ENCODE data around the gene C1orf232.

Gene C1orf232

DNA sequence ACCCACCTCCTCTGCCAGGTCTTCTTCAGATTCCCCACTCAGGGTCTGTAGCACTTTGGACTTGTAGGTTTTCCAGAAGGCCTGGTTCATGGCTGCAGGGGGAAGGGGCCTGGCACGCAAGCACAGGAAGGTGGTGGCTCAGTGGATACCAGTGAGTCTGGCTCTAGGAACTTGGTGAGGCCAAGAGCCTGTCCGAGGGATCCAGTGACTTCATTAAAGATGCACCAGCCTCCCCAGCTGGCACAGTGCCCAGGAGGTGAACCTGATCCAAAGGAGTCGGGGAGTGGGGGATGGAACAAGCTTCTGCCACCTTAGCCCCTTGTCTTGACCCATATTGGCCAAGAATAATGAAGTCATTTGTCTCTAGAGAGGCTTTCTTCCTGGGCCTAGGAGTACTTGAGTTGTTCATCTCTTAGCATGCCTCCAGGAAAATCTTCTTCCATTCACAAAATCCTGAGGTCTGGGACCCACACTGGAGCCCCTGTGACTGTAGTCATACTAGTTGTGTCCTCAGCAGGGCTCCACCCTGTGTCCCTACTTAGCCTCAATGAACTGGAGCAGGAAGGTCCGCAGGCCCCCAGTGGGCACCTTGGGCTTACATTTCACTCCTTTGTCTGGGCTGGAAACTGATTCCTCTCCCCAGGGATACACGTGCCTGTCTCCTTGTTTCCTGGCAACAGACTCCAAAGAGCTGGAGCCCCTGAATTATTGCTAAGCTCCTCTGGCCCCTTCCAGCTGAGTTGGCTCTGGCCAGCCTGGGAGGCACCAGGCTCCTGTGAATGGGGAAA is at the start of gene C1orf232:
TSS of gene C1orf232 (minus strand) at position 554 of the 788 bp plus-strand sequence. CDS start at position 90, 464 bp downstream.
- DNase-seq (ENCODE audit: low read depth in 2 of 2), result no peak

DNA sequence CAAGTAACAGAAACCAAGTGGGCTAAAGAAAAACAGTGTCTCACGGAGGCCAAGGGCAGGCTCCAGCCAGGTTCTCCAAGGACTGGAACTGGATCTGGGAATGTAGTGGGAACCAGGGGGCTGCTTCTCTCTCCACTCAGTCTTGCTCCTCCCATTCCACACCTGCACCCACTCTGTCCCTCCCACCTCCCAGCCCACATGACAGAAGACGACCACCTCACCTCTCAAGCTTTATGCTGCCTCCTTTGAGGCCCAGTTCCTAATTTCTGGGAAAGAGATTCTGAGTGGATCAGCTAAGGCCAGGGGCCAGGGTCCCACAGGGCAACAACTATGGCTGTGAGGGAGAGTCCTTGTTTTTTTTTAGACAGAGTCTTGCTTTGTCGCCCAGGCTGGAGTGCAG is 46.5 kb upstream of the C1orf232 start:
- no peak for DNase-seq (ENCODE audit: low read depth in 2 of 2)

DNA sequence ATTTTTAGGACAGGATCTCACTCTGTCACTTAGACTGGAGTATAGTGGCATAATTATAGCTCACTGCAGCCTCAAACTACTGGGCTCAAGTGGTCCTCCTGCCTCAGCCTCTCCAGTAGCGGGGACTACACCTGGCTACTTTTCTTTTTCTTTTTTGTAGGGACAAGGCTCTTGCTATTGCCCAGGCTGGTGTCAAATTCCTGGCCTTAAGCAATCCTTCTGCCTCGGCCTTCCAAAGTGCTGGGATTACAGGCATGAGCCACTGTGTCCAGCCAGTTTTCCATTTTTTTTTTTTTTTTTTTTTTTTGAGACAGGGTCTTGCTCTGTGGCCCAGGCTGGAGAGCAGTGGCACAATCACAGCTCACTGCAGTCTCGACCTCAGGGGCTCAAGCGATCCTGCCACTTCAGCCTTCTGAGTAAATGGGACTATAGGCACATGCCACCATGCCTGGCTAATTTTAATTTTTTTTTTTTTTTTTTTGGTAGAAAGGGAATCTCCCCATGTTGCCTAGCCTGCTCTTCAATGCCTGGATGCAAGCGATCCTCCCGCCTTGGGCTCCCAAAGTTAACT is 44.7 kb upstream of the C1orf232 start:
- no peak for DNase-seq (ENCODE audit: low read depth in 2 of 2)

DNA sequence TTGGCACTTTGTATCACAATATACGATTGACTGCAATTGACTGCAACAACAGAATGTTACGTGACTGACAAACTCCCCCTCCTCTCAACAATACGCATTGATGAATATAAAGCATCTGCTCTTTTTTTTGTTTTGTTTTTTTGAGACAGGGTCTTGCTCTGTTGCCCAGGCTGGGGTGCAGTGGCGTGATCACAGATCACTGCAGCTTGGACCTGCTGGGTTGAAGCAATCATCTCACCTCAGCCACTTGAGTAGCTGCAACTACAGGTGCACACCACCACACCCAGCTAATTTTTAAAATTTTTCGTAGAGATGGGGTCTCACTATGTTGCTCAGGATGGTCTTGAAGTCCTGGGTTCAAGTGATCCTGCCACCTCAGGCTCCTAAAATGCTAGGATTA is 44.0 kb upstream of the C1orf232 start:
- no peak for DNase-seq (ENCODE audit: low read depth in 2 of 2)

DNA sequence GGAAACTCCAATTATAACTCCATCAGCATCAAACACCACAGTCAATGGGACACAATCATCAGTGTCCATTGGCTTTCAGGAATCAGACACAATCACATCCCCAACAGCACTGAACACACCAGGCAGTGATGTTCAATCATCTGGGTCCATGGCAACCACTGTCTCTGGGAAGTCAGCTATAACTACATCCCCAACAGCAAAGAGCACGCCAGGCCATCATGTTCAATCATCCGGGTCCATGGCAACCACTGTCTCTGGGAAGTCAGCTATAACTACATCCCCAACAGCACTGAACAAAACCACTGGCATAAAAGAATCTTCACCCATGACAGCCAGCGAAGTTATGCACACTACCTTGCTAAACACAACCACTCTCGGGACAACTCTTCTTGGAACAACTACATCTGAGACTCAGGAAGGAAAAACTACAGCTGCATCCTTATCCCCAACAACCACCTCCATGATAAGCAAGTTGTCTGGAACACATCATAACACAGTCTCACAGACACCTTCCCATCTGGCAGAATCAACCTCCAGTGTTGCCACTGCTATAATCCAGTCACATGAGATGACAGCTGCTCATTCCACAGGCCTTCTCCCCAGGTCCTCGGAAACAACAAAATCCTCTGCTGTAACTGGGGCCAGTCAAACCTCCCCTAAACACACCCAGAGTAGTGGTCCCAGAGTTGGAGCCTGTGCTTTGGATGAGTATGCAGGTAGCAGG is 41.5 kb upstream of the C1orf232 start:
- DNase-seq (ENCODE audit: low read depth in 2 of 2), result no peak

DNA sequence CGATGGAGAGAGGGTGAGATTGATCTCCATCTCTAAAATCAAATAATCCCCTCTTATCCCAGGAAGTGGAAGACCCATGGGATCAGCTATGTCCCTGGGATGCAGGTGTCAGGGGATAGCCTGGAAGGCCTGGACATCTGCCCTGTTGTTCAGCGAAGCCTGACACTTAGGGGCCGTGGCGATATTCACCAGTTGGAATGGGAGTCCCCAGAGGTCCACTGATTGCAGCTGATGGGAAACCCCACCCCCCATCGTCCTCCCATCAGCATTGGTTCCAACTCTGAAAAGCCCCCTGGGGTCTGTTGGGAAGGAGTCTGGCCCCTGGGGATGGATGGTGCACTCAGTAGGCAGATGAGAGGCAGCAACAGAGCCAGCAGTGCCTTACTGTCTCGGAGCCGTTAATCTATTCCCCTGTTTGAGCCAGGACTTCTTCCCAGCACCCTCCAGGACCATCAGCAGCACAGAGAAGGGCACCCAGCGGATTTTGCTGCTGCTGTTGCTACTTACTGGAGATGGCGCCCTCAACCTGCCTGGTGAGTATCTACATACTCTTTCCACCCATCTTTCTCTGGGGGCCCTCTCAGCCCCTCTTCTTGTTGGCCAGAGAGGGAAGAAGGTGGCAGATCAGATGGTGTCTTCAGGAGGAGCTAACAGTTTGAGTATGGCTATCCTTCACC is 35.0 kb upstream of the C1orf232 start:
- no peak for DNase-seq (ENCODE audit: low read depth in 2 of 2)

DNA sequence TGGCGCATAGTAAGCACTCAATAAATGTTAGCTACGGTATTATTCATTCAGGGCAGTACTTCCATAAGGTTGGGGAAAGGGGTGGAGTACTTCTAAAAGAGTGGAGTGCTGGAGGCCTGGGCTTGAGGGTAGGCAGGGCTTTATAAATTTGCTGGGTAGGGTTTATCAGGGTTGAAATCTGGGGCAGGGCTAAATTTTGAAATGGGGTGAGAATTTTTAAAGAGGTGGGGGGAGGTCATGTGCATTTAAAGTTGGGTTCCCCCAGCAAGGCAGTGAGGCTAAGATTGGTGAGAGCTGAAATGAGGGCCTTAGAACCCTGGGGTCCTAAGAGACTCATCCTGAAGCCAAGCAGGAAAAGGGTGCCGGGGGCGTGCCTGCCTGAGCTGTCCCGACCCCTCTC is 31.6 kb upstream of the C1orf232 start:
- DNase-seq (ENCODE audit: low read depth in 2 of 2), result no peak

DNA sequence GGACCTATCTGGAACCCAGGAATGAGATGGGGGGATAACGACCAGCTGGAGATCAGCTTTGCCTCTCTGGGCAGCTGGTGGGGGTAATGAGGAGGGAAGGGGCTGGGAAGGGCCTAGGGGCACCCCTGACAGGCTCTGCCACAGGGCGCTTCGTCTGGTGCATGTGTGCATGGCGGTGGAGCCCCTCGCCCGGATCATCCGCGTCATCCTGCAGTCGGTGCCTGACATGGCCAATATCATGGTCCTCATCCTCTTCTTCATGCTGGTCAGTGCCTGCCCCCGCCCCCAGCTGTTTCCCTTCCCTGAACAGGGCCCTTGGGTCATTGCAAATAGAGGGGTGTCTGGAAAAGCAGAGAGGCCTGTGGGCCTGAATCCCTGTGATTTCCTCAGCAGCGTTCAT is 29.1 kb upstream of the C1orf232 start:
- DNase-seq (ENCODE audit: low read depth in 2 of 2), result no peak

DNA sequence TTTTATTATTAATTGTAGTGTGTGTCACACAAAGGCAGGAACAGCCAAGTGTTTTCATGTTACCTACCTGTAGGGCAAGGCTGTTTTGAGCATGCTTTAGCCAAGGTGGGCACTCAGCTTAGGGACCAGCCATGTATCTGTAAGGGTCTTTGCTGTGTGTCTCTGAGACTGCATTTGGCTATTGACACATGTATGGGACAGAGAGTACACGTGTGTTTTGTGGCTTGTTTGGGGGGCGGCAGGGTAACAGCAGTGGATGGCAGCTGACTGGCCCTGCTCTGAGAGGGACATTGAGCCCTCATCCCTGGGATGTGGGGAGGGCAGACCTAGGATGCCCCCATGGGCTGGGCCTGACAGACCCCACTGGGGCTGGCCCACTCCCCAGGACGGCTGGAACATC is 28.5 kb upstream of the C1orf232 start:
- DNase-seq (ENCODE audit: low read depth in 2 of 2), result no peak

DNA sequence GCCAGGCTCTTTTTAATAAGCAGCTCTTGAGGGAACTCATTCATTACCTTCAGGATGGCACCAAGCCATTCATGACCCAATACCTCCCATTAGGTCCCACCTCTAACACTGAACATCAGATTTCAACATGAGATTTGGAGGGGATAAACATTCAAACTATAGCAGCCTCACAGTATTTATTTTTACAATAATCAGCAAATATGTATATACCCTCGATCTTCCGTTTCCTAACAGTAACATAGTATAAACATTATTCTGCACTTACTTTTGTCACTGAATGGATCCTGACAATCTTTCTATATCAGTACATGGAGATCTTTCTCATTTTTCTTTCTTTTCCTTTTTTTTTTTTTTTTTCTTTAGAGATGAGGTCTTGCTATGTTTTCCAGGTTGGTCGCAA is 27.0 kb upstream of the C1orf232 start:
- DNase-seq (ENCODE audit: low read depth in 2 of 2), result no peak

DNA sequence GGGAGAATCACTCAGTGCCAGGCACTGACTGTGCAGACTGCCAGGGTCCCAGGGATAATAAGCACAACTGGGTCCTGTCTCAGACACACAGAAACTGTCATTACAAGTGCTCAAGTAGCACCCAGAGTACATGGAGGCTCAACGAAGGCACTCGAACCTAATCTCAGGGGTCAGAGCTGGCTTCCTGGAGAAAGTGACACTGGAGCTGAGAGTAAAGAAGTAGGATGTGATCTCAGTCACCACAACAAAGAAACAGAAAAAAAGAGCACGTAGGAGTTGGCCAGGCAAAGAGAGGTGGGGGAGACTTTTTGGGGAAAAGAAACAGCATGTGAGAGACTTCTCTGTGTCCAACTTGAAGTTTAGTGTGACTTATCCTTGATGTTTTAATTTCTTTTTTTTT is 23.0 kb upstream of the C1orf232 start:
- no peak for DNase-seq (ENCODE audit: low read depth in 2 of 2)

DNA sequence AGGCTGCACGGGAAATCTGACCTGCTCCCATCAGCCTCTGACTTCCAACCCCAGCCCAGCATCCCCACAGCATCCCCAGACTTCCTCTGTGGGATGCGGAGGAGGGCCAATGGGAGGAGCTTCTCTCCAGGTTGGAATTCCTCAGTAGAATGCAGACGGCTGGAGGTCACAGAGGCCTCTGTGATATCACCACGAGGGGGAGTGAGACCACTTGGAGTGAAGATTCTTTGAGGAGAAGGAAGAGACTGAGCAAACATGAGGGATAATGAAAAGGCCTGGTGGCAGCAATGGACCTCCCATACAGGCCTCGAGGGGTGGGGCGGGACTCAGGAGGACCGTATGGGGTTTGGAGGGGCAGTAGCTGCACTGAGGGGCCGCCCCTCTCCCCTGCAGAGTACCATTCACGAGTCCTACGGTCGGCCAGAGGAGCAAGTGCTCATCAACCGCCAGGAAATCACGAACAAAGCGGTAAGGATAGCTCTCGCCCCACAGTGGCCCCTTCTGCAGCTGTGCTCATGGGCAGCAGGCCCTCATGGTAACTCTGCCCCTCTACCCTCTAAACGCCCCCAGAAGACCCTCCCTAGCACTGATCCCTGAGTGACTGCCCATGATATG is 21.7 kb upstream of the C1orf232 start, which contains the start of gene CATSPER4:
TSS of gene CATSPER4 (plus strand) at position 230 of the 615 bp plus-strand sequence. CDS start at position 256, 26 bp downstream.
- peak in 1 of 2 experiments; percentile 3 for DNase-seq (ENCODE audit: low read depth in 2 of 2)

DNA sequence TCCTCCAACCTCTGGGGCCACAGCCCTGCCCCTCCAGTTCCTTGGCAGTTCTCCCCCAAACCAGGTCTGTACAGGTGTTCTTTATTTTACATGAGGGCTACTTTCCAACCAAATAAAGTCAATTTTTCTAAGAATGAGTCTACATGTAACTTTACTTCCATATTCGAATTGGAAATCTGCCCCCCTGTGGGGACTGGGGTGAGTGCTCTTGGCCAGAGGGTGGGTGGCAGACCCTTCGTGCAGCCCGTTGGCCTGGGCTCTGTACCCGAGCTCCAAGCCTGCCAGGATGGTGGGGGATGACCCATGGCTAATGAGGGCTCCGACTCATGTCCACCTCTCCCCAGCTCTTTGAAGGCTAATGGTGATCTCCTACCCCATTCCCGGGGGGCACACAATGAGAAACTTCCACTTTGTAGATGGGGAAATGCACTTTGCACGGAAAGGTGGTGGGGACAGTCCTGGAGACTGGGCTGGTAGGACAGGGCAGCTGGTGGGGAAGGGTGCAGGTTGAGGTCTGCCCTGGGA is 21.1 kb upstream of the C1orf232 start:
- DNase-seq (ENCODE audit: low read depth in 2 of 2), result no peak

DNA sequence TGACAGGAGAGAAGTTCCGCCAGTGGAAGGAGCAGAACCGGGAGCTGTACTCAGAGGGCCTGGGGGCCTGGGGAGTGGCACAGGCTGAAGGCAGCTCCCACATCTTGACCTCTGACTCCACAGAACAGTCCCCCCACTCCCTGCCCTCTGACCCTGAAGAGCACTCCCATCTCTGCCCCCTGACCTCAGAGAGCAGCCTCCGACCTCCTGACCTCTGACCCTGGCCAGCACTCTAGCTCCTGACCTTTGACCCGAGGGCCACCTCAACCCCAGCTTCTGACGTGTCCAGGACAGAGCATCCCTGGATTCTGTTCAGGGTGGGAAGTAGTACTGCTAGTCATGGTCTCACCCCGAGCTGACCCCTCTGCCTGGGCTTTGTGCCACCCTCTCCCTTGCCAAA is 20.6 kb upstream of the C1orf232 start:
- DNase-seq (ENCODE audit: low read depth in 2 of 2), result no peak

DNA sequence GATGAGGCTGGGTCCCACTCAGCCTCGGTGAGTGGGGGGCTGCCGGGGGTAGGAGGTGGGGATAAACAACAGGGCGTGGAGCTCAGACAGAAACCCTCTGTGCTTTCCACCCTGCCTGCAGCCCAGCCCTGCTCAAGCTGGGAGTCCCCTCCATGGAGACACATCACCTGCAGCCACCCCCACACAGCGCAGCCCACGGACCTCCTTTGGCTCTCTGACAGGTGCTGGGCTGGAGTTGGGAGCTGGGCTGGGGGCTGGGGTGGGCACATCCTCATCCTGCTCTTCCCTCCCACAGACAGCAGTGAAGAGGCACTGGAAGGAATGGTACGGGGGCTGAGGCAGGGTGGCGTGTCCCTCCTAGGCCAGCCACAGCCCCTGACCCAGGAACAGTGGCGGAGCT is 19.7 kb upstream of the C1orf232 start:
- DNase-seq (ENCODE audit: low read depth in 2 of 2), result no peak

DNA sequence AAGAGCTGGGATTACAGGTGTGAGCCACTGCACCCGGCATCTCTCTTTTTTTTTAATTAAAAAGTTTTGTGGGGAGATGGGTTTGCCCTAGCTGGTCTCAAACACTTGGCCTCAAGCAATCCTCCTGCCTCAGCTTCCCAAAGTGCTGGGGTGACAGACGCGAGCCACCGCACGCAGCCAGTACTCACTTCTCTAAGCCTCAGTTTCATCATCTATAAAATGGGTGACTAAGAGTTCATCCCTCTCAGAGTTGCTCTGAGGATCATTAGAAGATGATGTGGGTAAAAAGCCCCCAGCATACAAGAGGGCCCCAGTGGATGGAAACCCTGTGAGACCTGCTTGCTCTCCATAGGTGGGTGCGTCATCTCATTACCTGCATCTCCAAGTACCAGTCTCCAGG is 19.1 kb upstream of the C1orf232 start:
- DNase-seq (ENCODE audit: low read depth in 2 of 2), result no peak

DNA sequence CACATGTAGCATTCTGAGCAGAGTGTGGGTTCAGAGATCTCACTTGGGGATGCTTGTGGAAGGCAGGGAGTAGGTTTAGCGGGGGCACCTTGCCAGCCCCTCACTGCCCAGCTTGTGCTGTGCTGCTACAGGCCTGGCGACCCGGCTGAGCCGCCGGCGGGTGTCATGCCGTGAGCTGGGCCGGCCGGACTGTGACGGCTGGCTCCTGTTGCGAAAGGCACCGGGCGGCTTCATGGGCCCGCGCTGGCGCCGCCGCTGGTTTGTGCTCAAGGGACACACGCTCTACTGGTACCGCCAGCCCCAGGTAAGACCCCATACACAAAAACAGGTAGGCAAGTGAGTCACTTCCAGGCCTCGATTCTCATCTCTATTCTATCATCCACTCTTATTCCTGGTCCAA is 16.1 kb upstream of the C1orf232 start:
- DNase-seq (ENCODE audit: low read depth in 2 of 2), result no peak

DNA sequence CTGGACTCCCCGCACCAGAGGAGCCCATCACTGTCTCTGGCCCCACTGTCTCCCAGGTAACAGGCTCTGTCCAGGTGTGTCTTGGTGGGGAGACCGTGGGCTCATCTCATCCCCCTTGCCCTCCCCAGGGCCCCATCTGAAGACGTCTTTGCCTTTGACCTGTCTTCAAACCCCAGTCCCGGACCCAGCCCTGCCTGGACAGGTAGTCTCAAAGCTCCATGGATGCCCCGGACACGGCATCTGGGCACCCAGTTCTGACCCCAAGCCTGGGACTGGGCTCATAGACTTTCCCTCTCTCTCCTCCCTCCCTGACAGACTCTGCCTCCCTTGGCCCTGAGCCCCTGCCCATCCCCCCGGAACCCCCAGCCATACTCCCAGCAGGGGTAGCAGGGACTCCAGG is 15.3 kb upstream of the C1orf232 start:
- DNase-seq (ENCODE audit: low read depth in 2 of 2), result no peak

DNA sequence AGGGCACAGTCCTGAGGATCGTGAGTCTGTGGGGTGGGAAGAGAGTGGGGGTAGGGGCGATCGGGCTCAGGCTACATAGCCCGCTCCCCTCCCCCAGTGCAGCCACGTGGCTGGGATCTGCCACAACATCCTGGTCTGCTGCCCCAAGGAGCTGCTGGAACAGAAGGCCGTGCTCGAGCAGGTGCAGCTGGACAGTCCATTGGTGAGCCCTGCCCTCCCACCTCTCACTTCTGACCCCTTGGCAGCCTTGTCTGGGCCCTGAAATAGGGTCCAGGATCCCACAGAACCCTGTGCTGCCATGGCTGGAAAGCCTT is 13.6 kb upstream of the C1orf232 start:
- no peak for DNase-seq (ENCODE audit: low read depth in 2 of 2)

DNA sequence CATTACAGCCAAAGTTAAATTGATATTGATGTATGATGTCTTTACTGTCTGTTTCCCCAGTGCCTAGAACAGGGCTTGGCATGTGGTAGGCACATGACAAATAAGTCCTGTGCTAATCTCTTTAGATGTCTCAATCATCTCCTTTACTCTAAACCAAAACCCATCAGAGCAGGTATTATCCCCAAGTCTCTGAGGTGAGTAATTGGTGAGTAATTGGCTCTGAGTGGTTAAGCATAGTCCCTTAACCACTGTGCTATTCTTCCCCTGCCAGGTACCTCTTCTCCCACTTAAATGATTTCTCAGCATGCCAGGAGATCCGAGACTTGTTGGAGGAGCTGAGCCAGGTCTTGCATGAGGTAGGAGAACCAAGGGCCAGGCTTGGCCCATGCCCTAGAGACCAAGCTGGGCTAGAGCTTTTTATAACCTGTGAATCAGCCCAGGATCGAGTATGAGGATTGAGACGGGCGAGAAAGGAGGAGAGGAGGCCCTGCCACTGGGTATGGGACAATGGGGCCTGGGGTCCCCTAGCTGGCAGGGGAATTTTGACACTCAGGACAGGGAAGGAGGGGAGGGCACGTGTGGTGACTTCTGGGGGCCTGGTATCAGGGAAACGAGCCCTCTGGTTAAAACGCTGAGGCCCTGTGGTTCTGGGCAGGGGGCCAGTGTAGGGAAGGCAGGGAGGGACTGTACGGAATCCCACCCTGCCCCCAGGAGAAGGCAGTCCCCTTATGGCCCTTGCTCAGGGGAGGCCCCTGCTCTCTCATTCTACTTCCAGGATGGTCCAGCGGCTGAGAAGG is 13.0 kb upstream of the C1orf232 start:
- no peak for DNase-seq (ENCODE audit: low read depth in 2 of 2)

DNA sequence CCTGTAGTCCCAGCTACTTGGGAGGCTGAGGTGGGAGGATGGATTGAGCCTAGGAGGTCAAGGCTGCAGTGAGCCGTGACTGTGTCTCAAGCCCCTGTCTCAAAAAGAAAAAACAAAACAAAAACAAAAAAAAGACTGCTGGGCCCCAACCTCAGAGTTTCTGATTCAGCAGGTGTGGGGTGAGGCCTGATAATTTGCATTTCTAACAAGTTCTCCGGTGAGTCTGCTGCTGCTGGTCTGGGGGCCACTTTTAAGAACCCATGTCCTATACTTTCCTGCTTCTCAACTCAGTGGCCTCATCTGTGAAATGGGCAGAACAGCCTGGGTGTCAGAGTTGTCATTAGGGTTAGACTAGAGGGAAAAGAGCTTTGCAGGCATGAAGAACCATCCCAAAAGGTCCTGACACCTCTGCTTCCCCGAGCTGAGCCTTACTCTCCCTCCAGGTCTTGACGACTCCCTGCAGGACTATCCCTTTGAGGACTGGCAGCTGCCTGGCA is 11.3 kb upstream of the C1orf232 start:
- no peak for DNase-seq (ENCODE audit: low read depth in 2 of 2)
